A673 (cell line): ENCODE measurements around the gene GJA10. TPM values are rescaled to one million over a fixed set of nuclear protein-coding genes. Genes with fewer than 3 reads are reported as not detected.
"Not testable (repeated sequence)": the region's sequence is repeated elsewhere in the genome, so short reads cannot be mapped to it uniquely, and the experiment has no call there.

Experiments
- BruUV-seq: library from RNA; stranded (reverse); fragments of 400-500 nt; replicated peaks from 2 replicates; lab custom pipeline; 2021; lab: Mats Ljungman, UMichigan
- CTCF ChIA-PET: fragments of 300-600 bp; sonication (Branson Sonifier 250); formaldehyde crosslinking; loops from one replicate; lab custom pipeline; 2022; ENCODE audit warnings: antibody characterized with exemption; lab: Charles Lee
- POLR2A ChIA-PET: fragments of 300-600 bp; sonication (Branson Sonifier 250); formaldehyde crosslinking; loops from one replicate; lab custom pipeline; 2022; ENCODE audit warnings: antibody characterized with exemption; ENCODE audit not compliant: low non-redundant PET; lab: Charles Lee
- DNase-seq: peaks from one replicate; pipeline ENCODE4 v3.0.0-alpha.2; 2015; ENCODE audit warnings: low spot score
- H3K27ac ChIP-seq: fragments of 200-600 bp; sonication (generic); 2 replicates; pipeline ENCODE4 v1.5.1; 2016; ENCODE audit warnings: mixed run types, low read depth, mild to moderate bottlenecking, mixed read lengths, antibody characterized with exemption, low read length; ENCODE audit not compliant: poor library complexity, severe bottlenecking
- H3K27me3 ChIP-seq: fragments of 200-600 bp; sonication (generic); replicated peaks from 2 replicates; pipeline ENCODE4 v1.6.1; 2017; ENCODE audit warnings: mixed run types, low read depth, mild to moderate bottlenecking, mixed read lengths, antibody characterized with exemption, low read length; ENCODE audit not compliant: insufficient read depth, poor library complexity
- H3K36me3 ChIP-seq: fragments of 200-600 bp; sonication (generic); 2 replicates; pipeline ENCODE4 v1.6.1; 2016; ENCODE audit warnings: mixed run types, mild to moderate bottlenecking, mixed read lengths, antibody characterized with exemption, low read length; ENCODE audit not compliant: insufficient read depth, poor library complexity, severe bottlenecking
- H3K4me1 ChIP-seq: fragments of 200-600 bp; sonication (generic); 2 replicates; pipeline ENCODE4 v1.6.1; 2017; ENCODE audit warnings: mixed run types, mild to moderate bottlenecking, mixed read lengths, antibody characterized with exemption, low read length; ENCODE audit not compliant: insufficient read depth, poor library complexity, severe bottlenecking
- H3K4me3 ChIP-seq: fragments of 200-600 bp; sonication (generic); 2 replicates; pipeline ENCODE4 v1.5.1; 2016; ENCODE audit warnings: low read depth, mixed run types, mild to moderate bottlenecking, mixed read lengths, low read length; ENCODE audit not compliant: poor library complexity, severe bottlenecking
- H3K9me3 ChIP-seq: fragments of 200-600 bp; sonication (generic); 2 replicates; pipeline ENCODE4 v1.6.1; 2016; ENCODE audit warnings: mixed run types, low read depth, mild to moderate bottlenecking, mixed read lengths, antibody characterized with exemption, low read length; ENCODE audit not compliant: poor library complexity, severe bottlenecking
- CTCF ChIP-seq: fragments of 300-800, 200-600 bp; sonication (generic); conservative IDR thresholded peaks from 2 replicates; pipeline ENCODE4 v1.5.1; 2017; ENCODE audit warnings: low read depth, mild to moderate bottlenecking, antibody characterized with exemption, low read length, moderate library complexity, mixed read lengths
- EZH2 ChIP-seq: fragments of 200-600 bp; sonication (generic); IDR thresholded peaks from 2 replicates; pipeline ENCODE4 v1.6.1; 2017; ENCODE audit warnings: borderline replicate concordance, low read depth, mild to moderate bottlenecking, mixed read lengths, antibody characterized with exemption, low read length; ENCODE audit not compliant: poor library complexity, severe bottlenecking
- intact Hi-C: fragments of 100-400 bp; cut with micrococcal nuclease; formaldehyde crosslinking; loops from one replicate; pipeline ENCODE4 v1.10.0; 2022; ENCODE audit not compliant: unreplicated experiment
- total RNA-seq: library from RNA; stranded (reverse); gene quantifications from 2 replicates; pipeline ENCODE4 v1.2.3, GENCODE V29; 2021

GJA10 gene
- total RNA-seq, 1 experiment from 2014 or later = not detected

GRCh38 chr6:89888871-89889270 lies 5.4 kb upstream of the GJA10 start:
- ChIA-PET POLR2A (no interaction called here), CTCF (no interaction called here)
- Histone ChIP-seq H3K4me3 (no peak overlapping the region), H3K9me3 (no peaks in the 10 kb centered on the region), H3K27me3 (peaks cover 12% of the 10 kb centered on the region), H3K27ac (no peak overlapping the region), H3K36me3 (no peaks in the 10 kb centered on the region), H3K4me1 (no peaks in the 10 kb centered on the region)
- no peak for DNase-seq
- BruUV-seq = no TSS peak
- intact Hi-C loops = no loop called here
- no peak for TF ChIP-seq EZH2
- no peak for TF ChIP-seq CTCF

GRCh38 chr6:89890845-89891528 lies 3.3 kb upstream of the GJA10 start:
- H3K36me3 ChIP-seq, CTCF ChIA-PET, H3K4me3 ChIP-seq, BruUV-seq, H3K27ac ChIP-seq, H3K4me1 ChIP-seq, POLR2A ChIA-PET, intact Hi-C loops, DNase-seq, H3K9me3 ChIP-seq: not testable (repeated sequence)
- peaks cover 12% of the 10 kb centered on the region for H3K27me3 ChIP-seq

DNA sequence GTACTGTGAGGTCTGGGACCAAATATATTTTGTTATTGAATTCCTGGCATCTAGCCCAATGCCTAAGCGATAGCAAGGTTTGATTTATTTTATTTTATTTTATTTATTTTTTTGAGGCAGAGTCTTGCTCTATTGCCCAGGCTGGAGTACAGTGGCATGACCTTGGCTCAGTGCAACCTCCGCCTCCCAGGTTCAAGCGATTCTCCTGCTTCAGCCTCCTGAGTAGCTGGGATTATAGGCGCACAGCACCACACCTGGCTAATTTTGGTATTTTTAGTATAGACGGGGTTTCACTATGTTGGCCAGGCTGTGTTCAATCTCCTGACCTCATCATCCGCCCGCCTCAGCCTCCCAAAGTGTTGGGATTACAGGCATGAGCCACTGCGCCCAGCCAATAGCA lies 1.7 kb upstream of the GJA10 start:
- H3K4me1 ChIP-seq, intact Hi-C loops, H3K4me3 ChIP-seq, H3K27ac ChIP-seq, POLR2A ChIA-PET, BruUV-seq, CTCF ChIA-PET, H3K9me3 ChIP-seq, H3K36me3 ChIP-seq, DNase-seq: not testable (repeated sequence)
- TF ChIP-seq CTCF = 0 out of 2 replicates have a peak, but pooled peaks have one; percentile 25
- H3K27me3 ChIP-seq = peaks cover 12% of the 10 kb centered on the region
